ENCODE results near the gene DNER. TPM values are rescaled to one million over a fixed set of nuclear protein-coding genes. Genes with fewer than 3 reads are reported as not detected.

Gene DNER
- total and polyA plus RNA-seq, 2 donors (not counting 3 experiments of a cell fraction or from before 2014, with no cell fraction given), result 0.01 TPM; not detected in 1

DNA sequence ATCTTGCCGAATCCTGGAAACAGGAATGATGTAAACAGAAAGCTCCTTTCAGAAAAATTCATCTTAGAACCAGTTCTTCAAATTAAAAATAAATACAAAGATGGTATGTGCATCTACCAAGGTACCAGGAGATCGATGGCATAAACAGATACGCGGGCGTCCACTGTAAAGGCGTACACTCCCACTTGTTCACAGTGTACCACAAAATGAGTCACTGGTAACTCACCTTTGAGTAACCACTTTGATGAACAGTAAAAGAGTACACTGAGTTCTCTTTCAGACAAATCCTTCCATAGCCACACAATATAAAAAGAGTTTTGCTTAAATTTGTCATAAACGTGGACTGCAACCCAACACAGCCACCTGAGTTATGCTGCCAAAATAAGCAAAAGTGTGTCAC is 128.3 kb downstream of the DNER start:
- intact Hi-C loops (cut with micrococcal nuclease), result no loop called here
- FAIRE-seq (no peak), DNase-seq (ENCODE audit: low read depth, low spot score) (no peak)
- Histone ChIP-seq H3K4me3 (replicated peaks in 1 of 3; ENCODE audit: insufficient read depth in 1 of 3, low read depth in 1 of 3, low read length in 3 of 3) (no peak overlapping the region), H4K20me1 (replicated peaks; ENCODE audit: control insufficient read depth, extremely low read depth, insufficient read depth, low read length) (no peaks in the 10 kb centered on the region), H3K27ac (ENCODE audit: insufficient read depth, low read depth, low read length) (no peak overlapping the region), H3K4me2 (ENCODE audit: insufficient read depth, low read length) (no peak overlapping the region), H3K9ac (replicated peaks; ENCODE audit: extremely low read depth, insufficient read depth, low read length) (no peak overlapping the region), H3K79me2 (ENCODE audit: control insufficient read depth, insufficient read depth, low read length) (no peaks in the 10 kb centered on the region), H3K4me1 (ENCODE audit: control insufficient read depth, extremely low read depth, insufficient read depth, low read length) (no peaks in the 10 kb centered on the region), H3K9me3 (replicated peaks; ENCODE audit: control insufficient read depth, insufficient read depth, low read length) (no peaks in the 10 kb centered on the region), H3K9me1 (replicated peaks; ENCODE audit: control insufficient read depth, extremely low read depth, insufficient read depth, low read length) (no peaks in the 10 kb centered on the region), H3K36me3 (ENCODE audit: control insufficient read depth in 2 of 2, extremely low read depth in 1 of 2, insufficient read depth in 2 of 2, low read length in 2 of 2) (no peaks in the 10 kb centered on the region), H2AFZ (ENCODE audit: low read depth, low read length) (no peak overlapping the region), H3K27me3 (ENCODE audit: control insufficient read depth in 2 of 2, insufficient read depth in 2 of 2, low read length in 2 of 2) (no peaks in the 10 kb centered on the region)
- ChIA-PET POLR2A (no interaction called here), CTCF (interaction anchor here (1.1 to 11.3 kb wide), 10 partner anchors 9 to 1695 kb away, joined by 4 to 403 read pairs (median 18); no protein-coding TSS in a partner anchor)
- TF ChIP-seq POLR2AphosphoS5 (IDR thresholded peaks at IDR 0.05; ENCODE audit: insufficient read depth, low read depth, low read length) (no peak), MYC (IDR thresholded peaks at IDR 0.05; ENCODE audit: low read depth, low read length) (no peak), GATA2 (IDR thresholded peaks at IDR 0.05; ENCODE audit: insufficient read depth, insufficient read length, low read depth, low read length) (no peak), EZH2 (IDR thresholded peaks at IDR 0.05; ENCODE audit: borderline replicate concordance, low read depth, low read length, severe bottlenecking) (no peak), POLR2A (IDR thresholded peaks at IDR 0.05; ENCODE audit: low read depth, low read length) (no peak)
- dilution Hi-C loops (cut with MboI; ENCODE audit: extremely low pct_ligation_motif_present, low sequenced_read_pairs), result no loop called here
- BruUV-seq (replicated peaks), result no TSS peak

DNA sequence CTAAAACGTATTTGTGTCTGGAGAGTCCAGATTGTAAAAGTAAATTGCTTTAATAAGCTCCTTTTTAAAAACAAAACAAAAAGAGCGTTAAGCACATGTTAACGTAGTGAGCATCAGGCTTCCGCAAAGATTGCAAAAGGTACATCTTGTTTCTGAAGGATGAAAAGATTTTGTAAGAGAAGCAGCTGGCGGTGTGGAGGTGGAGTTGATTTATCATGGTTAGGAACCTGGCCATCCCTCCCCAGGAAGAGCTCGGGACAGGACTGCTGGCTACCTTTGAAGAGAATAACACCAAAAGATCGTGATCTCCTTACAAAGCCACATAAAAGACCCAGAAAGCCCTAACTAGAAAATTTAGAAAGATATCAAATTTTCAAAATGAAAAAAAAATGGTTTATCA is 132.2 kb downstream of the DNER start:
- H3K9ac ChIP-seq (replicated peaks; ENCODE audit: extremely low read depth, insufficient read depth, low read length), result no peak overlapping the region
- no peaks in the 10 kb centered on the region for H3K27me3 ChIP-seq (ENCODE audit: control insufficient read depth in 2 of 2, insufficient read depth in 2 of 2, low read length in 2 of 2)
- DNase-seq (ENCODE audit: low read depth, low spot score) (no peak), FAIRE-seq (no peak)
- TF ChIP-seq GATA2 (IDR thresholded peaks at IDR 0.05; ENCODE audit: insufficient read depth, insufficient read length, low read depth, low read length), result no peak
- no peak for TF ChIP-seq POLR2AphosphoS5 (IDR thresholded peaks at IDR 0.05; ENCODE audit: insufficient read depth, low read depth, low read length)
- no peak for TF ChIP-seq POLR2A (IDR thresholded peaks at IDR 0.05; ENCODE audit: low read depth, low read length)
- TF ChIP-seq, protein P1, sequence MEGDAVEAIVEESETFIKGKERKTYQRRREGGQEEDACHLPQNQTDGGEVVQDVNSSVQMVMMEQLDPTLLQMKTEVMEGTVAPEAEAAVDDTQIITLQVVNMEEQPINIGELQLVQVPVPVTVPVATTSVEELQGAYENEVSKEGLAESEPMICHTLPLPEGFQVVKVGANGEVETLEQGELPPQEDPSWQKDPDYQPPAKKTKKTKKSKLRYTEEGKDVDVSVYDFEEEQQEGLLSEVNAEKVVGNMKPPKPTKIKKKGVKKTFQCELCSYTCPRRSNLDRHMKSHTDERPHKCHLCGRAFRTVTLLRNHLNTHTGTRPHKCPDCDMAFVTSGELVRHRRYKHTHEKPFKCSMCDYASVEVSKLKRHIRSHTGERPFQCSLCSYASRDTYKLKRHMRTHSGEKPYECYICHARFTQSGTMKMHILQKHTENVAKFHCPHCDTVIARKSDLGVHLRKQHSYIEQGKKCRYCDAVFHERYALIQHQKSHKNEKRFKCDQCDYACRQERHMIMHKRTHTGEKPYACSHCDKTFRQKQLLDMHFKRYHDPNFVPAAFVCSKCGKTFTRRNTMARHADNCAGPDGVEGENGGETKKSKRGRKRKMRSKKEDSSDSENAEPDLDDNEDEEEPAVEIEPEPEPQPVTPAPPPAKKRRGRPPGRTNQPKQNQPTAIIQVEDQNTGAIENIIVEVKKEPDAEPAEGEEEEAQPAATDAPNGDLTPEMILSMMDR (IDR thresholded peaks at IDR 0.05; ENCODE audit: extremely low read depth in 1 of 2, insufficient read depth in 1 of 2, low read depth in 1 of 2, low read length in 2 of 2), result no peak
- no peak for TF ChIP-seq JUN (IDR thresholded peaks at IDR 0.05; ENCODE audit: borderline replicate concordance, insufficient read depth, insufficient read length, low read depth)
- TF ChIP-seq FOS (IDR thresholded peaks at IDR 0.05; ENCODE audit: borderline replicate concordance, insufficient read depth, low read length), result no peak
- TF ChIP-seq MYC (IDR thresholded peaks at IDR 0.05; ENCODE audit: low read depth, low read length), result no peak
- TF ChIP-seq EZH2 (IDR thresholded peaks at IDR 0.05; ENCODE audit: borderline replicate concordance, low read depth, low read length, severe bottlenecking), result no peak
- TF ChIP-seq, protein P2, sequence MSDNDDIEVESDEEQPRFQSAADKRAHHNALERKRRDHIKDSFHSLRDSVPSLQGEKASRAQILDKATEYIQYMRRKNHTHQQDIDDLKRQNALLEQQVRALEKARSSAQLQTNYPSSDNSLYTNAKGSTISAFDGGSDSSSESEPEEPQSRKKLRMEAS (IDR thresholded peaks at IDR 0.05; ENCODE audit: insufficient read depth, insufficient read length), result no peak
- H3K4me2 ChIP-seq (ENCODE audit: insufficient read depth, low read length), result no peak overlapping the region
- H3K9me1 ChIP-seq (replicated peaks; ENCODE audit: control insufficient read depth, extremely low read depth, insufficient read depth, low read length), result no peaks in the 10 kb centered on the region
- H3K4me1 ChIP-seq (ENCODE audit: control insufficient read depth, extremely low read depth, insufficient read depth, low read length), result no peaks in the 10 kb centered on the region
- no TSS peak for BruUV-seq (replicated peaks)
- H3K27ac ChIP-seq (ENCODE audit: insufficient read depth, low read depth, low read length), result no peak overlapping the region
- intact Hi-C loops (cut with micrococcal nuclease), result no loop called here
- no peaks in the 10 kb centered on the region for H3K36me3 ChIP-seq (ENCODE audit: control insufficient read depth in 2 of 2, extremely low read depth in 1 of 2, insufficient read depth in 2 of 2, low read length in 2 of 2)
- ChIA-PET POLR2A (no interaction called here), CTCF (interaction anchor here (11.3 kb wide), 1 partner anchor 150 kb away, joined by 403 read pairs; no protein-coding TSS in a partner anchor)
- H4K20me1 ChIP-seq (replicated peaks; ENCODE audit: control insufficient read depth, extremely low read depth, insufficient read depth, low read length), result no peaks in the 10 kb centered on the region
- H2AFZ ChIP-seq (ENCODE audit: low read depth, low read length), result no peak overlapping the region
- H3K79me2 ChIP-seq (ENCODE audit: control insufficient read depth, insufficient read depth, low read length), result no peaks in the 10 kb centered on the region
- no peak overlapping the region for H3K4me3 ChIP-seq (replicated peaks in 1 of 3; ENCODE audit: insufficient read depth in 1 of 3, low read depth in 1 of 3, low read length in 3 of 3)
- H3K9me3 ChIP-seq (replicated peaks; ENCODE audit: control insufficient read depth, insufficient read depth, low read length), result no peaks in the 10 kb centered on the region
- dilution Hi-C loops (cut with MboI; ENCODE audit: extremely low pct_ligation_motif_present, low sequenced_read_pairs), result no loop called here
